GM23248 (cell line): Measurements from ENCODE around the gene OR4E2.

Experiments used
- EZH2 ChIP-seq: fragments of 200-600 bp; sonication (generic); IDR thresholded peaks from 2 replicates; pipeline ENCODE4 v1.6.1; 2018; ENCODE audit warnings: antibody characterized with exemption, mild to moderate bottlenecking; ENCODE audit not compliant: insufficient read depth, poor library complexity, severe bottlenecking
- EZH2phosphoT487 ChIP-seq: fragments of 200-600 bp; sonication (generic); IDR thresholded peaks from 2 replicates; pipeline ENCODE4 v1.6.1; 2018; ENCODE audit warnings: antibody characterized with exemption, moderate library complexity, mild to moderate bottlenecking, low read depth; ENCODE audit not compliant: insufficient read depth

DNA sequence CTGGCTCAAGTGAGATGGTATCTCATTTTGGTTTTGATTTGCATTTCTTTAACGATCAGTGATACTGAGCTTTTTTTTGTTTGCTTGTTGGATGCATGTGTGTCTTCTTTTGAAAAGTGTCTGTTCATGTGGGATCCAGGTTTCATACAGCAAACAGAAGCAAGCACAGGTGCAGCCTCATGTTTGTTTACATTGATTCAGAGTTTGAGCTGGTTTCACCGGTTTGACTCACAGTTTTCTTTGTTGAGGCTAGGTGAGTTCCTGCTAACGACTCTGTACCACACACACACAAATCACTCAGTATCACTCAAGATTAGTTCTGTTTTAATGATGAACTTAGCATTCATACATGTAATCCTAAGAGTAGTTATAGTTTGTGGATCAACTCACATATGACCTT lies 22.6 kb upstream of the OR4E2 start:
- TF ChIP-seq EZH2phosphoT487 (no peak), EZH2 (no peak)
